Liver (tissue), 9 donors: ENCODE measurements around the gene TRAF7. TPM values are rescaled to one million over a fixed set of nuclear protein-coding genes. Genes with fewer than 3 reads are reported as not detected.

ENCODE experiments used
- DNase-seq: peaks from one replicate; pipeline ENCODE4 v3.0.0-alpha.2; 2017; ENCODE audit warnings: low spot score
- H3K27ac ChIP-seq, 2 donors: one replicate each; pipeline ENCODE4 v1.7.0; 2013; ENCODE audit warnings: inconsistent platforms in 2 of 2, low read length in 2 of 2, control low read depth in 1 of 2, low read depth in 1 of 2, mild to moderate bottlenecking in 1 of 2
- H3K27me3 ChIP-seq, 4 donors: one replicate each; pipeline versions ENCODE4 v1.6.1 to v1.7.0; 2013; ENCODE audit warnings: low read length in 3 of 4, inconsistent platforms in 1 of 4, mild to moderate bottlenecking in 1 of 4, moderate library complexity in 1 of 4; ENCODE audit not compliant: control insufficient read depth in 4 of 4, insufficient read depth in 4 of 4
- H3K36me3 ChIP-seq, 4 donors: one replicate each; pipeline versions ENCODE4 v1.6.1 to v1.7.0; 2013; ENCODE audit warnings: low read length in 3 of 4, mild to moderate bottlenecking in 3 of 4, low read depth in 1 of 4, moderate library complexity in 1 of 4; ENCODE audit not compliant: control insufficient read depth in 4 of 4, insufficient read depth in 3 of 4
- H3K4me1 ChIP-seq, 4 donors: one replicate each; pipeline versions ENCODE4 v1.6.1 to v1.7.0; 2013; ENCODE audit warnings: low read length in 3 of 4, mild to moderate bottlenecking in 3 of 4, moderate library complexity in 1 of 4; ENCODE audit not compliant: control insufficient read depth in 4 of 4, insufficient read depth in 4 of 4
- H3K4me3 ChIP-seq, 3 donors: one replicate each; pipeline versions ENCODE4 v1.6.1 to v1.7.0; 2013; ENCODE audit warnings: low read length in 3 of 3, control low read depth in 1 of 3, low read depth in 1 of 3, mild to moderate bottlenecking in 1 of 3
- H3K9ac ChIP-seq, 2 donors: one replicate each; pipeline ENCODE4 v1.7.0; 2013; ENCODE audit warnings: low read length in 2 of 2, mild to moderate bottlenecking in 2 of 2, moderate library complexity in 2 of 2, control low read depth in 1 of 2, low read depth in 1 of 2
- H3K9me3 ChIP-seq, 4 donors: one replicate each; pipeline versions ENCODE4 v1.6.1 to v1.7.0; 2013; ENCODE audit warnings: low read length in 3 of 4; ENCODE audit not compliant: control insufficient read depth in 4 of 4
- FOXA1 ChIP-seq: IDR thresholded peaks from 2 replicates; pipeline ENCODE4 v1.6.1; 2016; ENCODE audit warnings: antibody characterized with exemption
- FOXA2 ChIP-seq: IDR thresholded peaks from 2 replicates; pipeline ENCODE4 v1.6.1; 2016; ENCODE audit warnings: antibody characterized with exemption
- GABPA ChIP-seq, 2 donors: IDR thresholded peaks in 1 of 2; conservative IDR thresholded peaks in 1 of 2; 2 replicates each; pipeline ENCODE4 v1.6.1; 2016; ENCODE audit warnings: antibody characterized with exemption in 2 of 2, mild to moderate bottlenecking in 1 of 2, moderate library complexity in 1 of 2
- HNF4A ChIP-seq, 2 donors: conservative IDR thresholded peaks; 2 replicates each; pipeline ENCODE4 v1.6.1; 2016; ENCODE audit warnings: antibody characterized with exemption in 2 of 2, mild to moderate bottlenecking in 2 of 2
- HNF4G ChIP-seq: IDR thresholded peaks from 2 replicates; pipeline ENCODE4 v1.6.1; 2016; ENCODE audit warnings: antibody characterized with exemption
- JUND ChIP-seq, 2 donors: IDR thresholded peaks; 2 replicates each; pipeline ENCODE4 v1.6.1; 2016; ENCODE audit warnings: antibody characterized with exemption in 2 of 2
- NR2F2 ChIP-seq: IDR thresholded peaks from 2 replicates; pipeline ENCODE4 v1.6.1; 2016; ENCODE audit warnings: antibody characterized with exemption
- RAD21 ChIP-seq, 2 donors: IDR thresholded peaks; 2 replicates each; pipeline ENCODE4 v1.6.1; 2016; ENCODE audit warnings: antibody characterized with exemption in 2 of 2, mild to moderate bottlenecking in 2 of 2
- RXRA ChIP-seq, 2 donors: IDR thresholded peaks; 2 replicates each; pipeline ENCODE4 v1.6.1; 2017 to 2018; ENCODE audit warnings: antibody characterized with exemption in 2 of 2, mild to moderate bottlenecking in 1 of 2
- SP1 ChIP-seq: IDR thresholded peaks from 2 replicates; pipeline ENCODE4 v1.6.1; 2018; ENCODE audit warnings: antibody characterized with exemption, mild to moderate bottlenecking
- TAF1 ChIP-seq: conservative IDR thresholded peaks from 2 replicates; pipeline ENCODE4 v1.6.1; 2016; ENCODE audit warnings: antibody characterized with exemption, mild to moderate bottlenecking
- YY1 ChIP-seq: IDR thresholded peaks from 2 replicates; pipeline ENCODE4 v1.6.1; 2016; ENCODE audit warnings: antibody characterized with exemption, mild to moderate bottlenecking
- WGBS: extraction: QIAGEN DNeasy Blood & Tissue Kit; methylation state at CpG from one replicate; pipeline ENCODE4 v1.1.7; 2013; 5-methylcytosine and 5-hydroxymethylcytosine counted together
- polyA plus RNA-seq, 2 donors: library from polyadenylated mRNA; stranded (reverse) in 1 of 2; unstranded in 1 of 2; fragments of 200-250 nt in 1 of 2; fragments of >200 nt in 1 of 2; fragmentation: Nextera tagmentation in 1 of 2; extraction: Ambion mirVana in 1 of 2; gene quantifications; one replicate each; pipeline versions ENCODE4 v1.2.1 to v1.2.3, GENCODE V29; 2013 to 2015
- total RNA-seq, 2 donors: library from RNA; depleted of rRNA; stranded (reverse); fragments of >200 nt; gene quantifications; one replicate each; pipeline ENCODE4 v1.2.3, GENCODE V29; 2014
- TF ChIP-seq, protein P1 (sequence below): fragments of 150-350 bp; IDR thresholded peaks from 2 replicates; pipeline ENCODE4 v1.5.1; 2017; ENCODE audit warnings: improper control_type of control experiment, low read depth, low read length; ENCODE audit not compliant: missing input control
- TF ChIP-seq, protein P2 (sequence below): IDR thresholded peaks from 2 replicates; pipeline ENCODE4 v1.6.1; 2016; ENCODE audit warnings: antibody characterized with exemption, mild to moderate bottlenecking
- TF ChIP-seq, protein P3 (sequence below): IDR thresholded peaks from 2 replicates; pipeline ENCODE4 v1.6.1; 2016; ENCODE audit warnings: antibody characterized with exemption
- TF ChIP-seq, protein P4 (sequence below): IDR thresholded peaks from 2 replicates; pipeline ENCODE4 v1.6.1; 2016; ENCODE audit warnings: antibody characterized with exemption
- TF ChIP-seq, protein P5 (sequence below): IDR thresholded peaks from 2 replicates; pipeline ENCODE4 v1.6.1; 2016; ENCODE audit warnings: antibody characterized with exemption
- donor health status: healthy.
- donor health status: healthy.
- donor health status: healthy.
- donor health status: healthy.
- donor health status: healthy.

Gene TRAF7
- total and polyA plus RNA-seq, 4 donors = 14.7 to 36.6 (median 34.0) TPM

DNA sequence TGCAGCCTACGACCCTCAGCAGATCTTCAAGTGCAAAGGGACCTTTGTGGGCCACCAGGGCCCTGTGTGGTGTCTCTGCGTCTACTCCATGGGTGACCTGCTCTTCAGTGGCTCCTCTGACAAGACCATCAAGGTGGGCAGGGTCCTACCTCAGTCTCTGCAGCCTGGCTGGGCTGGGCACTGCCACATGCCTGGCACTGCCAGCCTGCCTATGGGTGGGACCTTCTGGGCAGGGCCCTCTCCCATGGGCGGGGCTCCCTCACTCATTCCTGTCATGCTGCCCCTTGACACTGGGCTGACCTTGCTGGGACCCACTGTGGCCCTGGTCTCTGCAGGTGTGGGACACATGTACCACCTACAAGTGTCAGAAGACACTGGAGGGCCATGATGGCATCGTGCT lies 18.3 kb downstream of the TRAF7 start:
- H3K4me1 ChIP-seq = no peaks in the 10 kb centered on the region
- TF ChIP-seq FOXA1 = no peak
- TF ChIP-seq, protein P1, sequence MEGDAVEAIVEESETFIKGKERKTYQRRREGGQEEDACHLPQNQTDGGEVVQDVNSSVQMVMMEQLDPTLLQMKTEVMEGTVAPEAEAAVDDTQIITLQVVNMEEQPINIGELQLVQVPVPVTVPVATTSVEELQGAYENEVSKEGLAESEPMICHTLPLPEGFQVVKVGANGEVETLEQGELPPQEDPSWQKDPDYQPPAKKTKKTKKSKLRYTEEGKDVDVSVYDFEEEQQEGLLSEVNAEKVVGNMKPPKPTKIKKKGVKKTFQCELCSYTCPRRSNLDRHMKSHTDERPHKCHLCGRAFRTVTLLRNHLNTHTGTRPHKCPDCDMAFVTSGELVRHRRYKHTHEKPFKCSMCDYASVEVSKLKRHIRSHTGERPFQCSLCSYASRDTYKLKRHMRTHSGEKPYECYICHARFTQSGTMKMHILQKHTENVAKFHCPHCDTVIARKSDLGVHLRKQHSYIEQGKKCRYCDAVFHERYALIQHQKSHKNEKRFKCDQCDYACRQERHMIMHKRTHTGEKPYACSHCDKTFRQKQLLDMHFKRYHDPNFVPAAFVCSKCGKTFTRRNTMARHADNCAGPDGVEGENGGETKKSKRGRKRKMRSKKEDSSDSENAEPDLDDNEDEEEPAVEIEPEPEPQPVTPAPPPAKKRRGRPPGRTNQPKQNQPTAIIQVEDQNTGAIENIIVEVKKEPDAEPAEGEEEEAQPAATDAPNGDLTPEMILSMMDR = no peak
- TF ChIP-seq TAF1 = no peak
- no peak for TF ChIP-seq GABPA (IDR thresholded peaks at IDR 0.05 in 1 of 2, conservative IDR thresholded peaks at IDR 0.05 in 1 of 2)
- TF ChIP-seq SP1 = no peak
- TF ChIP-seq, protein P2, sequence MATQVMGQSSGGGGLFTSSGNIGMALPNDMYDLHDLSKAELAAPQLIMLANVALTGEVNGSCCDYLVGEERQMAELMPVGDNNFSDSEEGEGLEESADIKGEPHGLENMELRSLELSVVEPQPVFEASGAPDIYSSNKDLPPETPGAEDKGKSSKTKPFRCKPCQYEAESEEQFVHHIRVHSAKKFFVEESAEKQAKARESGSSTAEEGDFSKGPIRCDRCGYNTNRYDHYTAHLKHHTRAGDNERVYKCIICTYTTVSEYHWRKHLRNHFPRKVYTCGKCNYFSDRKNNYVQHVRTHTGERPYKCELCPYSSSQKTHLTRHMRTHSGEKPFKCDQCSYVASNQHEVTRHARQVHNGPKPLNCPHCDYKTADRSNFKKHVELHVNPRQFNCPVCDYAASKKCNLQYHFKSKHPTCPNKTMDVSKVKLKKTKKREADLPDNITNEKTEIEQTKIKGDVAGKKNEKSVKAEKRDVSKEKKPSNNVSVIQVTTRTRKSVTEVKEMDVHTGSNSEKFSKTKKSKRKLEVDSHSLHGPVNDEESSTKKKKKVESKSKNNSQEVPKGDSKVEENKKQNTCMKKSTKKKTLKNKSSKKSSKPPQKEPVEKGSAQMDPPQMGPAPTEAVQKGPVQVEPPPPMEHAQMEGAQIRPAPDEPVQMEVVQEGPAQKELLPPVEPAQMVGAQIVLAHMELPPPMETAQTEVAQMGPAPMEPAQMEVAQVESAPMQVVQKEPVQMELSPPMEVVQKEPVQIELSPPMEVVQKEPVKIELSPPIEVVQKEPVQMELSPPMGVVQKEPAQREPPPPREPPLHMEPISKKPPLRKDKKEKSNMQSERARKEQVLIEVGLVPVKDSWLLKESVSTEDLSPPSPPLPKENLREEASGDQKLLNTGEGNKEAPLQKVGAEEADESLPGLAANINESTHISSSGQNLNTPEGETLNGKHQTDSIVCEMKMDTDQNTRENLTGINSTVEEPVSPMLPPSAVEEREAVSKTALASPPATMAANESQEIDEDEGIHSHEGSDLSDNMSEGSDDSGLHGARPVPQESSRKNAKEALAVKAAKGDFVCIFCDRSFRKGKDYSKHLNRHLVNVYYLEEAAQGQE = no peak
- TF ChIP-seq HNF4A (conservative IDR thresholded peaks at IDR 0.05) = no peak
- no peak for TF ChIP-seq RAD21 (IDR thresholded peaks at IDR 0.05)
- TF ChIP-seq HNF4G = no peak
- no peak for TF ChIP-seq YY1
- TF ChIP-seq, protein P3, sequence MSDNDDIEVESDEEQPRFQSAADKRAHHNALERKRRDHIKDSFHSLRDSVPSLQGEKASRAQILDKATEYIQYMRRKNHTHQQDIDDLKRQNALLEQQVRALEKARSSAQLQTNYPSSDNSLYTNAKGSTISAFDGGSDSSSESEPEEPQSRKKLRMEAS = no peak
- no peak for TF ChIP-seq FOXA2
- TF ChIP-seq, protein P4, sequence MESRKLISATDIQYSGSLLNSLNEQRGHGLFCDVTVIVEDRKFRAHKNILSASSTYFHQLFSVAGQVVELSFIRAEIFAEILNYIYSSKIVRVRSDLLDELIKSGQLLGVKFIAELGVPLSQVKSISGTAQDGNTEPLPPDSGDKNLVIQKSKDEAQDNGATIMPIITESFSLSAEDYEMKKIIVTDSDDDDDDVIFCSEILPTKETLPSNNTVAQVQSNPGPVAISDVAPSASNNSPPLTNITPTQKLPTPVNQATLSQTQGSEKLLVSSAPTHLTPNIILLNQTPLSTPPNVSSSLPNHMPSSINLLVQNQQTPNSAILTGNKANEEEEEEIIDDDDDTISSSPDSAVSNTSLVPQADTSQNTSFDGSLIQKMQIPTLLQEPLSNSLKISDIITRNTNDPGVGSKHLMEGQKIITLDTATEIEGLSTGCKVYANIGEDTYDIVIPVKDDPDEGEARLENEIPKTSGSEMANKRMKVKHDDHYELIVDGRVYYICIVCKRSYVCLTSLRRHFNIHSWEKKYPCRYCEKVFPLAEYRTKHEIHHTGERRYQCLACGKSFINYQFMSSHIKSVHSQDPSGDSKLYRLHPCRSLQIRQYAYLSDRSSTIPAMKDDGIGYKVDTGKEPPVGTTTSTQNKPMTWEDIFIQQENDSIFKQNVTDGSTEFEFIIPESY = no peak
- no peak for TF ChIP-seq NR2F2
- H3K9ac ChIP-seq = no peak overlapping the region
- no peak overlapping the region for H3K4me3 ChIP-seq
- no peaks in the 10 kb centered on the region for H3K27me3 ChIP-seq
- WGBS = 95% methylated on average over 4 of the region's 4 CpGs
- H3K36me3 ChIP-seq = peaks cover 12 to 64% (median 33%) of the 10 kb centered on the region in 4 donors
- no peak overlapping the region for H3K27ac ChIP-seq
- DNase-seq = no peak
- H3K9me3 ChIP-seq = no peaks in the 10 kb centered on the region

DNA sequence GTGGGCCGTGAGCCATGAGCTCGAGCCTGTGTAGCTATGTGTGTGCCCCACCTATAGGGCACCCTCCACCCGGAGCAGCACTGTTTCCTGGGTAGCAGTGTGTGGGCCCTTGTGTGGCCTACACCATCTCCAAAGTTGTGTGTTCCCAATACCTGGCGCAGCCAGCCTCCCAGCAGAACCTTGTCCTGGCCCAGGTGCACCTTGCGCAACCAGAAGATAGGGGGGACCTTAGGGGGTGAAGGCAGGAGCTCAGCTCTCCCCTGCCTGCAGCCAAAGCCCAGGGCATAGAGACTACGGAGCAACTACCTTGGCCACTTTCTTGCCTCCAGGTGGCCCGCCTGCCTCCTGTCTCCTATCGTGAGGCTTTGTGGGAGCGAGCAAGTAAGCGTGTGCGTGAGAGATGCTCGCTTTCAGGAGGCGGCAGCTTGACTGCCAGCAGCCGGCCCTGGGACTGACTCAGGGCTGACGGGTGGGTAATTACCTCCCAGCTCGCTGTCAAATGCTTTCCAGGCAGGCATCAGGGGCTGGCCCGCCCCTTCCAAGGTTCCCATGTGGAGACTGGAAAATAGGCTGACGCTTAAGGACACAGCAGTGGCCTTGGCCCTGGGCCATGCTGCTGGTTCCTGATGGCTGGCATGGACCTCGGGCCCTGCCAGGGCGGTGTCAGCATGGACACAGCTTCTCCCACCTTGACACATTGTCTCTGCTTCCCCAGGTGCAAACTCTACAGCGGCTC lies 19.0 kb downstream of the TRAF7 start:
- Histone ChIP-seq H3K9ac (no peak overlapping the region), H3K27ac (no peak overlapping the region), H3K4me1 (no peaks in the 10 kb centered on the region), H3K4me3 (no peak overlapping the region), H3K36me3 (peaks cover 12 to 64% (median 33%) of the 10 kb centered on the region in 4 donors), H3K9me3 (no peaks in the 10 kb centered on the region), H3K27me3 (no peaks in the 10 kb centered on the region)
- TF ChIP-seq HNF4A (conservative IDR thresholded peaks at IDR 0.05) = no peak
- no peak for TF ChIP-seq SP1
- no peak for TF ChIP-seq RXRA (IDR thresholded peaks at IDR 0.05)
- TF ChIP-seq GABPA (IDR thresholded peaks at IDR 0.05 in 1 of 2, conservative IDR thresholded peaks at IDR 0.05 in 1 of 2) = no peak
- TF ChIP-seq, protein P4 = no peak
- TF ChIP-seq, protein P3 = no peak
- TF ChIP-seq, protein P1 = no peak
- TF ChIP-seq HNF4G = no peak
- no peak for TF ChIP-seq FOXA1
- no peak for TF ChIP-seq FOXA2
- no peak for TF ChIP-seq RAD21 (IDR thresholded peaks at IDR 0.05)
- no peak for TF ChIP-seq JUND (IDR thresholded peaks at IDR 0.05)
- TF ChIP-seq NR2F2 = no peak
- TF ChIP-seq, protein P5, sequence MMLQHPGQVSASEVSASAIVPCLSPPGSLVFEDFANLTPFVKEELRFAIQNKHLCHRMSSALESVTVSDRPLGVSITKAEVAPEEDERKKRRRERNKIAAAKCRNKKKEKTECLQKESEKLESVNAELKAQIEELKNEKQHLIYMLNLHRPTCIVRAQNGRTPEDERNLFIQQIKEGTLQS = no peak
- WGBS = 93% methylated on average over 21 of the region's 21 CpGs
- no peak for DNase-seq
